WERI-Rb-1 (cell line): ENCODE results near the gene ZC3HAV1.

ENCODE experiments used
- DNase-seq: peaks from one replicate; pipeline ENCODE4 v3.0.0-alpha.2; 2020
- H3K27ac ChIP-seq: fragments of 250-450 bp; sonication (Bioruptor Pico); 2 replicates; pipeline ENCODE4 v1.5.1; 2020; ENCODE audit warnings: mild to moderate bottlenecking, moderate library complexity
- H3K27me3 ChIP-seq: fragments of 250-450 bp; sonication (Bioruptor Pico); 2 replicates; pipeline ENCODE4 v1.5.1; 2021; ENCODE audit warnings: mild to moderate bottlenecking, low read depth, moderate library complexity; ENCODE audit not compliant: insufficient read depth, severe bottlenecking
- H3K36me3 ChIP-seq: fragments of 250-450 bp; sonication (Bioruptor Pico); 2 replicates; pipeline ENCODE4 v1.5.1; 2020; ENCODE audit warnings: mild to moderate bottlenecking, moderate library complexity
- H3K4me3 ChIP-seq: 2 replicates; pipeline ENCODE4 v1.5.1; 2011; ENCODE audit warnings: low read depth, mild to moderate bottlenecking, control low read depth, low read length
- H3K9me3 ChIP-seq: fragments of 250-450 bp; sonication (Bioruptor Pico); 2 replicates; pipeline ENCODE4 v1.5.1; 2021; ENCODE audit warnings: mild to moderate bottlenecking, moderate library complexity; ENCODE audit not compliant: severe bottlenecking
- CTCF ChIP-seq: IDR thresholded peaks from 2 replicates; pipeline ENCODE4 v1.5.1; 2011; ENCODE audit warnings: low read depth, mild to moderate bottlenecking, control low read depth, inconsistent platforms, low read length

Gene ZC3HAV1

GRCh38 chr7:139044813-139045794 lies 64.4 kb downstream of the ZC3HAV1 start:
- H3K27ac ChIP-seq, result no peak overlapping the region
- DNase-seq, result no peak
- TF ChIP-seq CTCF, result no peak
- H3K4me3 ChIP-seq, result no peak overlapping the region
- H3K27me3 ChIP-seq, result no peaks in the 10 kb centered on the region
- no peaks in the 10 kb centered on the region for H3K9me3 ChIP-seq
- no peaks in the 10 kb centered on the region for H3K36me3 ChIP-seq

- H3K27me3 ChIP-seq, result no peaks in the 10 kb centered on the region
- no peak for DNase-seq
- no peaks in the 10 kb centered on the region for H3K36me3 ChIP-seq
- H3K9me3 ChIP-seq, result no peaks in the 10 kb centered on the region
- H3K27ac ChIP-seq, result no peak overlapping the region
- no peak overlapping the region for H3K4me3 ChIP-seq
- no peak for TF ChIP-seq CTCF
These were observed 65.4 kb downstream of the ZC3HAV1 start for GRCh38 chr7:139043823-139044812.

- Histone ChIP-seq H3K27ac (no peak overlapping the region), H3K9me3 (no peaks in the 10 kb centered on the region), H3K27me3 (no peaks in the 10 kb centered on the region), H3K4me3 (no peak overlapping the region), H3K36me3 (no peaks in the 10 kb centered on the region)
- TF ChIP-seq CTCF, result no peak
- DNase-seq, result no peak
These were observed 68.0 kb downstream of the ZC3HAV1 start for GRCh38 chr7:139041378-139042085.

- no peak overlapping the region for H3K27ac ChIP-seq
- no peak for DNase-seq
- H3K27me3 ChIP-seq, result no peaks in the 10 kb centered on the region
- TF ChIP-seq CTCF, result no peak
- peaks cover 16% of the 10 kb centered on the region for H3K36me3 ChIP-seq
- H3K9me3 ChIP-seq, result no peaks in the 10 kb centered on the region
- H3K4me3 ChIP-seq, result no peak overlapping the region
These were observed 70.8 kb downstream of the ZC3HAV1 start for GRCh38 chr7:139038691-139039090.

- DNase-seq, result no peak
- Histone ChIP-seq H3K4me3 (no peak overlapping the region), H3K9me3 (no peaks in the 10 kb centered on the region), H3K27me3 (no peaks in the 10 kb centered on the region), H3K36me3 (peaks cover 32% of the 10 kb centered on the region), H3K27ac (no peak overlapping the region)
- no peak for TF ChIP-seq CTCF
These were observed 72.6 kb downstream of the ZC3HAV1 start for GRCh38 chr7:139036901-139037300.
